Renal cortical epithelial cell (primary cell): Measurements from ENCODE around the gene OR4B1. TPM values are rescaled to one million over a fixed set of nuclear protein-coding genes. Genes with fewer than 3 reads are reported as not detected.
A peak's percentile ranks its signal among the peaks of the same experiment; 100 is the strongest.
"Not testable (repeated sequence)": the region's sequence is repeated elsewhere in the genome, so short reads cannot be mapped to it uniquely, and the experiment has no call there.

Experiments
- DNase-seq: peaks from one replicate; pipeline ENCODE4 v3.0.0-alpha.2; 2011; ENCODE audit warnings: low read depth
- total RNA-seq: library from RNA; depleted of rRNA; stranded (reverse); fragments of >200 nt; gene quantifications from 2 replicates; pipeline ENCODE4 v1.2.3, GENCODE V29; 2014

The OR4B1 gene
- not detected in 2 replicates for total RNA-seq

DNA sequence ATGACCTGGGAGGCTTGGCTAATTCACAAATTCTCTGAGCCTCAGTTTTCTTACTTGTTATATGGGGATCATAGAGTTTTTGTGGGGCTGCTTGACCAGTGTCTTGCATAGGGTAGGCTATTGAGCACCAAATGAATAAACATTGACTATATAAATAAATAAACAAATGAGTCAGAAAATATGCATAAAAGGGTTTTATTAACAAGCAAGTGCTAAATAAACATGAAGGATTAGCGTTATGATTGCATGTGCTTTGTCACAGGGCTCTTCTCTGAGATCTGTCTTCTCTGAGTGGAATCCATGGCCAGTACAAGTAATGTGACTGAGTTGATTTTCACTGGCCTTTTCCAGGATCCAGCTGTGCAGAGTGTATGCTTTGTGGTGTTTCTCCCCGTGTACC lies at the start of gene OR4B1:
Gene OR4B1 (plus strand): TSS at position 301 of the 400 bp plus-strand sequence. CDS start 0 bp downstream, at position 301.
- DNase-seq: no peak

GRCh38 chr11:48167380-48167779 lies 49.2 kb upstream of the OR4B1 start:
- no peak for DNase-seq

GRCh38 chr11:48168815-48169214 lies 47.8 kb upstream of the OR4B1 start:
- DNase-seq: no peak

DNA sequence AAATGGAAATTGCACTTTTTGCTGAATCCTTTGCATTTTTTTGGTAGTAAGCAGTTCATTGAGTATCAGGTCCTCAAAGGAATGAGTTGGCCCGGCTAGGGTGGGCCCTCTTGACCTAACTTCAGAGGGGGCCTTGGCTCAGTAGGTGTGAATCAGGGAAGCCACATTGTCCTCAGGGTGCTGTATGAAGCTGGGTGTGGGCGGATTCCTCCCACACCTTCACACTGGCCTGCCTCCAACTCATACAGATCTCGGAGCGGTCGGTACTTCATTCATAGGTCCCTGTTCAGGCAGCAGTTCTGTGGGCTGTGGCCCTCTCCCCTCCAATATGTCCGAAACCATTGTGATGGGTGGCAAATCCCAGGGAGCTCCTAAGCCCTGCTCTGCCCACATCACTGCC lies 47.4 kb upstream of the OR4B1 start:
- no peak for DNase-seq

DNA sequence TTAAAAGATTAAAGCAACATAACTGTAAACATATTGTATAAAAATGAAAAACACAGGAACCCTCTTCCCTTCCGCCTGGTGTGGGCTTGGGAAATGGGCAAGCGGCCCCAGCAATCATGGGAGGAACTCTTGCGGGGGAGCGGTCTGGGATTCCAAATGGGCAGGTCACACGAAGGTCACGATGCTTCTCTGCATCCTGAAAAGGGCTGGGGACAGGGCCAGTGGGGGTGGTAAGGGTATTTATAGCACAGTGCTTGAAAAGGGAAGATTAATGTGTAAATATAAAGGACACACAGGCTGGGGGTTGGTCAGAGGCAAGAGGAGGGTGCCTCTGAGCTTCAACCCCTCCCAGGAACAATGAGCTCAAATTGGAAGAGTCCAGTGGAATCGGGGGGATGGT lies 46.9 kb upstream of the OR4B1 start:
- DNase-seq: no peak

- no peak for DNase-seq
Measured at GRCh38 chr11:48170241-48171233, 46.1 kb upstream of the OR4B1 start.

DNA sequence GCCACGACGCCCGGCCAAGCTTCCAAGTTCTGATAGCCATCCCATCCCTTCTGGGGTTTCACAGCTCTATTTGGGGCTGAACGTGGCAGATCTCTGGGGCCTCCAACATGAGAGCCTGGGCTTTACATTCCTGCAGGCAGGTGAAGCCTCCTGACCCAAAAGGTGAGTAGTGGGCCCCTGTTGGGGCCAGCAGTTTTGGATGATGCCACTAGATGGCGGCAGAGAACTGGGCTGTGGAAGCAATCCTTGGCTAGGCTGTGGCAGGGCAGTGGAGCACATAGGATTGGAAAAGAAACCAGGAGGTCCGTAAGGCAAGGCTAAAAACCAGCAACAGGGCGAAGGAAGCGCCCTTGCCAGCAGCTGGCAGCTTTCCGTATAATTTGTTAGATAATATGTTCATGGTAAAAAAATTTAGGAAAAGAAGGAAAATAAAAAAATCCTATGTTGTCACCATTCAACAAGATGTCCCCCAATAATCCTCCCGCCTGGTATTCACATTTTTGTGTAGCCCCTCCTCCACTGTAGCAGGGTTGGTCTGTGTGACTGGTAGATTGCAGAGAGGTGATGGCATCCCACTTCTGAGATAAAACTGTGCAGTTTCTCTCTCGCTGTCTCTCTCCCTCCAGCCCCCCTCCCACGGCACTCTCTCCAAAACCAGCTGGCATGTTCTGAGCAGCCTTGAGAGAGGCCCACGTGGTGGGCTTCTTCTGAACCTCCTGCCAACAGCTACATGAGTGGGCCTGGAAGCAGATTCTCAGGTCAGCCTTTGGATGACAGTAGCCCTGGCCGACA lies 43.6 kb upstream of the OR4B1 start:
- DNase-seq: peak; percentile 46

DNA sequence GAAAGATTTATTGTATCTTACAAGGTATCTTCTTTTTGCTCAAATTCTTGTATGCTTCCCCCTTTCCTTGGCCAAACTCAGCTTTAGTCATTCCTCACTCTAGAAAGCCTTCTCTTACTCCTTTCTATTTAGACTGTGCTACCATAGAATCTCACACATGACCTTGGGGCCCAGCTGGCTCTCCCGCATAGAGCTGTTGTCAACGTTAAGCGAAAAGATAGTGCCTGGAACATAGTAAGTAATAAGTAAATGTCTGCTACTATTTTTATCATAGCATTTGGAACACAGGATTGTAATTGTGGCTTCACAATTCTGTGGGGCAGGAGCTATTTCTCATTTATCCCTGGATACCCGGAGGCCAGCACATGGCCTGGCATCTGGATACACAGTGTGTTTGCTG lies 38.9 kb upstream of the OR4B1 start:
- no peak for DNase-seq

DNA sequence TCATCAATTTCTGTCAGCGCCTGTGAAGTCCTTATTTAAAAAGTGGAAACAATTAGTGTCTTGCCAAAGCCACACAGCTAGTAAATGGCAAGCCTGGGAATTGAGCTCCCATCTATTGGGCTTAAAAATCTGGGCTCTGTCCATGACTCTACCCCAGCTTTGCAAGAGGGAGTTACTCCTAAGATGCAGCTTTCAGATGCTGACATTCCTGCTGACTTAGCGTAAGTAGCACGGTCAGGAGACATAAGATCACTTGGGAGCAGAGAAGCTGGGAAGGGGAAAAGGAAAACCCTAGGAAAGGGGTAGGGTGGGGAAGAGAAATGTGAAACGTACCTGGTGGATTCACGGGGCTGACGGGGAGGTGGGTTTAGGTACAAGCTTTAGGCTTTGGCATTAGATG lies 36.0 kb upstream of the OR4B1 start:
- DNase-seq: no peak

DNA sequence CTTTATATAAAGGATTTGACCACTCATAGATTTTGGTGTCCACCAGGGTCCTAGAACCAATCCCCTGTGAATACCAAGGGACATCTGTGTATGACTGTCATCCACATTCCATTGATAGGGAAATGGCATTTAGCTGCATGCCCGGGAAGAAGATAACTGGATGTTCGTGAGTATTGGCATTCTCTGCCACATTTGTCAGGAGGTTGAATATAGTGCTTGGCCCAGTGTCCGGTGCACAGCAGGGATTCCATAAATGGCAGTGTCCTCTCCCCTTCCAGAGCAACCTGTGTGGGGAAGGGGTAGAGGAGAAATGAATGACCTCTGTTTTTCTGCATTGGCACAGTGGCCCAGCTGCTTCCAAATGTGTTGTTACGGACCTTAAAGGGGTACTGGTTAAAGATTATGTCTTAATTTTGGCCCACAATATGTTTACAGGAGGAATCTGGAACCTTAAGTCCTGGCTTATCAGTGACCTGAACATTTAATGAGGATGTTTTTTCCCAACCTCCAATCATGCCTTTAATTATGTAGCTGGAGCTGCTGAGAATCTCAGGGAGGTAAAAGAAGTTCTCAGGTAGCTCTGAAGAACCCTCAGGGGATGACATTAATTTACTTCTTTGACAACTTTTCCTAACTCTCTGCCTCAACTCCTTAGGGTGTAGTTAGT lies 33.6 kb upstream of the OR4B1 start:
- DNase-seq: no peak

- no peak for DNase-seq
Measured at GRCh38 chr11:48184452-48184851, 32.2 kb upstream of the OR4B1 start.

GRCh38 chr11:48190906-48191654 lies 25.5 kb upstream of the OR4B1 start:
- DNase-seq: not testable (repeated sequence)

- DNase-seq: peak; percentile 24
Measured at GRCh38 chr11:48193876-48194275, 22.7 kb upstream of the OR4B1 start.

- no peak for DNase-seq
Measured at GRCh38 chr11:48207881-48208280, 8.7 kb upstream of the OR4B1 start.

- DNase-seq: no peak
Measured at GRCh38 chr11:48210052-48210451, 6.6 kb upstream of the OR4B1 start.

- no peak for DNase-seq
Measured at GRCh38 chr11:48228761-48229160, 12.2 kb downstream of the OR4B1 start.

DNA sequence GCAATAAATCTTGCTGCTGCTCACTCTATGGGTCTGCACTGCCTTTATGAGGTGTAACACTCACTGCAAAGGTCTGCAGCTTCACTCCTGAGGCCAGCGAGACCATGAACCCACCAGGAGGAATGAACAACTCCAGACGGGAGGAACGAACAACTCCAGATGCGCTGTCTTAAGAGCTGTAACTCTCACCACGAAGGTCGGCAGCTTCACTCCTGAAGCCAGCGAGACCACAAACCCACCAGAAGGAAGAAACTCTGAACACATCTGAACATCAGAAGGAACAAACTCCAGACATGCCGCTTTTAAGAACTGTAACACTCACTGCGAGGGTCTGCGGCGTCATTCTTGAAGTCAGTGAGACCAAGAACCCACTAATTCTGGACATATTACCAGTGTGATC lies 13.4 kb downstream of the OR4B1 start:
- DNase-seq: not testable (repeated sequence)

DNA sequence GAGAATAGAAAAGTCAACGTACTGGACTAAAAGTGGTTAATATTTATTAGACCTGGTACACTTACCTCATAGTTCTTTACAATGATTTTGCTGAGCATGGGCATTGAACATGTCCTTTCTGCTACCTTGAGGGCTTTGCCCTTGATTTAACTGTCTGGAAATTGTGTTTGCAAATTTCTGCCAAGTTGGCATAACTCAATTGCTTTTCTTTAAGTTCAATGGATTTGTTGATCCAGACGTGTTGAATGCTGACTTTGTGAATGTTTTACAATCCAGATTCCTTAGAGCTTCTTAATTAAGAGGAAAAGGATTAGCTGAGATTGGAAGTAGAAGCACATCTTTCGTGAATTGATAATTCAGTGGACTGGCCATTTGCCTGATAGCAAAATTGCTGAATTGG lies 21.1 kb downstream of the OR4B1 start:
- DNase-seq: no peak

GRCh38 chr11:48242501-48242900 lies 25.9 kb downstream of the OR4B1 start:
- DNase-seq: no peak

DNA sequence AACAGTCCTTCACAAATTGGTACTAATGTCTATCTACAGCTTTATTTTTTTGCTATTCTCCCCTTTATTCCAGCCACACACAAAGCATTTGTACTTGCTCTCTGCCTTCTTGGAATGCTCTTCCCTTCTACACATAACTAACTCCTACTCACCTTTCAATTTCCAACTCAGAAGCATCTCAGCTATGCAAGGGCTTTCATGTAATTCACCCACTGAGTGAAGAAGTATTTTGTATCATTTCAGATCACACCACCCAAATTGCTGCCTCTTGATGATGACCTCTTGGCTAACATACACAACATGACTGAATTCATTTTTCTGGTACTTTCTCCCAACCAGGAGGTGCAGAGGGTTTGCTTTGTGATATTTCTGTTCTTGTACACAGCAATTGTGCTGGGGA lies 28.2 kb downstream of the OR4B1 start, which contains the start of gene OR4X2:
Gene OR4X2 (plus strand): TSS at position 301 of the 400 bp plus-strand sequence. CDS start 0 bp downstream, at position 301.
- no peak for DNase-seq

GRCh38 chr11:48248902-48249301 lies 32.3 kb downstream of the OR4B1 start:
- DNase-seq: no peak
